Naive thymus-derived CD8-positive, alpha-beta T cell (primary cell): ENCODE results near the gene VPS33B. TPM values are rescaled to one million over a fixed set of nuclear protein-coding genes. Genes with fewer than 3 reads are reported as not detected.
A peak's percentile ranks its signal among the peaks of the same experiment; 100 is the strongest.
"Not testable (repeated sequence)": the region's sequence is repeated elsewhere in the genome, so short reads cannot be mapped to it uniquely, and the experiment has no call there.

Experiments used
- ATAC-seq, 2 donors: fragments of 150-1000 bp; cut with Tn5 transposase in 1 of 2; sonication (Bioruptor Pico), chemical (Tn5 transposase) in 1 of 2; 1 replicate in 1 of 2; 2 replicates in 1 of 2; pipeline ENCODE4 v1.10.0; 2021; ENCODE audit warnings: mild to moderate bottlenecking in 2 of 2, moderate library complexity in 2 of 2
- POLR2A ChIA-PET: fragments of 350-600 bp; sonication (Branson Sonifier 250); formaldehyde crosslinking; loops from one replicate; lab custom pipeline; 2021; ENCODE audit warnings: antibody characterized with exemption; lab: Charles Lee
- DNase-seq, 10 donors: peaks; one replicate each; pipeline versions ENCODE4 v3.0.0 to v3.0.0-alpha.2; 2020 to 2022
- H3K27ac Mint-ChIP-seq, 10 donors: one replicate each; pipeline ENCODE4 v1.8.0; 2020 to 2022; ENCODE audit warnings: mild to moderate bottlenecking in 10 of 10, mixed read lengths in 10 of 10, moderate library complexity in 4 of 10, inconsistent platforms in 1 of 10
- H3K27me3 Mint-ChIP-seq, 5 donors: one replicate each; pipeline ENCODE4 v1.8.0; 2021 to 2022; ENCODE audit warnings: mixed read lengths in 5 of 5
- H3K36me3 Mint-ChIP-seq, 3 donors: one replicate each; pipeline ENCODE4 v1.8.0; 2020 to 2022; ENCODE audit warnings: mixed read lengths in 3 of 3, mild to moderate bottlenecking in 2 of 3, inconsistent platforms in 1 of 3
- H3K4me1 Mint-ChIP-seq, 4 donors: one replicate each; pipeline ENCODE4 v1.8.0; 2021 to 2022; ENCODE audit warnings: mixed read lengths in 4 of 4
- H3K4me3 Mint-ChIP-seq, 10 donors: one replicate each; pipeline ENCODE4 v1.8.0; 2020 to 2022; ENCODE audit warnings: mild to moderate bottlenecking in 10 of 10, mixed read lengths in 10 of 10, moderate library complexity in 6 of 10, inconsistent platforms in 1 of 10
- H3K9me3 Mint-ChIP-seq, 9 donors: one replicate each; pipeline ENCODE4 v1.8.0; 2020 to 2022; ENCODE audit warnings: mixed read lengths in 9 of 9, mild to moderate bottlenecking in 3 of 9, inconsistent platforms in 1 of 9, moderate library complexity in 1 of 9
- polyA plus RNA-seq, 3 donors: library from polyadenylated mRNA; unstranded; fragments of 300-500 nt; fragmentation: Illumina TruSeq; gene quantifications; one replicate each; pipeline ENCODE4 v1.2.3, GENCODE V29; 2021
- total RNA-seq, 8 experiments: library from RNA in 2 of 8; stranded (reverse) in 2 of 8; gene quantifications; one replicate each; pipeline ENCODE4 v1.2.3 and lab custom pipeline; 2021 to 2026

Gene VPS33B
- total and polyA plus RNA-seq, 5 experiments from 2014 or later: 5.3 to 27.1 (median 12.4) TPM

DNA sequence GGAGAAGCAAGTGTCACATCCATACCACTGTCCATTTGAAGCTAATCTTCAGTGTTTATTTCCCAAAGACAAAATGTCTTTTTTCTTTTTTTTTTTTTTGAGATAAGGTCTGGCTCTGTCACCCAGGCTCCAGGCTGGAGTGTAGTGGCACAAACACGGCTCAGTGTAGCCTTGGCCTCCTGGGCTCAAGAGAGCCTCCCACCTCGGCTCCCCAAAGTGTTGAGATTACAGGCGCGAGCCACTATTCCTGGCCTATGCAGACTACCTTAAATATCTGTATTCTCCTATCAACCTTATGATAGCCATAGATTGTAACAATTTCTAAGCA, 27.7 kb upstream of the VPS33B start:
- no peak for DNase-seq
- H3K9me3 Mint-ChIP-seq: peaks cover 0 to 3% (median 0%) of the 10 kb centered on the region in 9 donors
- H3K36me3 Mint-ChIP-seq: no peaks in the 10 kb centered on the region
- POLR2A ChIA-PET: interaction anchor here (0.9 to 1.2 kb wide), 3 partner anchors 93 to 119 kb away, joined by 3 read pairs; partner anchors contain the start of gene RCCD1
- H3K27ac Mint-ChIP-seq: peak overlapping the region in 1 of 10 donors; percentile 63
- peak in 1 of 2 donors; percentile 17 for ATAC-seq
- peaks cover 5 to 36% (median 18%) of the 10 kb centered on the region in 5 donors for H3K27me3 Mint-ChIP-seq
- no peak overlapping the region for H3K4me3 Mint-ChIP-seq
- peaks cover 16 to 30% (median 26%) of the 10 kb centered on the region in 4 donors for H3K4me1 Mint-ChIP-seq

DNA sequence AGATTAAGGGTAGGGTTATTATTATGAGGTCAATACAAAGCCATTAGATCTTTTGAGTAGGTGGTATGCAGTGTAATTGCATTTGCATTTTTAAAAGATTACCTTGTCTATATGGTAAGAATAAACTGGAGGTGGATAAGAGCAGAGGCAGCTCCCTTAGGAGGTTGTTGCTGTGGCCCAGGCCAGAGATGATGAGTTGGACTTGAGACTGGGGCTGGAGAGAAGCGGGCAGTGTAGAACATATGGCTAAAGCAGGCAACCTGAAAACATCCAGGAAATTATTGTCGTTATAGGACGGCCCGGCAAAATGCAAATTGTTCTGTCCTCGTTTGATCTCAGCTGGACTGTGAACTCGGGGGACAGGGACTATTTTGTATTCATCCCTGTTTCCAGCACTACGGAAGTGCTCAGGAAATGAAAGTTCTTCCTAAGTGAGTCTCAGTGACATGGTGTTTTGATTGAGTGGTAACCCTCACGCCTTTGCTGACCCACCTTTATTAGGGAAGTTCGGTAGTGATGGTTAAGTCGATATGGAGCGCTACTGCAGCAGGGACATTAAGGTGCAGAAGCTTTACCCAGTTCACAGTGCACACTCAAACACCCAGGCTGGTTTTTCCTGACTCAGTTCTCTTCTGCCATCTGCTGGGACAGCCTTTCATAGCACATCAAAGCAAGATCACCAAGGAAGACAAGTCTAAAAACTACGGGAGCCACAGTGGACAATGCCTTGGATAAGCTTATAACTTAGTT, 27.2 kb upstream of the VPS33B start:
- ATAC-seq (peak; percentile 69 to 85), DNase-seq (peak in 8 of 10 donors; percentile 14 to 63 (median 41))
- POLR2A ChIA-PET: interaction anchor here (0.9 to 1.2 kb wide), 3 partner anchors 93 to 118 kb away, joined by 3 read pairs; partner anchors contain the start of gene RCCD1
- Mint-ChIP-seq H3K27ac (peak overlapping the region in 4 of 10 donors; percentile 3 to 48 (median 15)), H3K27me3 (peaks cover 3 to 30% (median 13%) of the 10 kb centered on the region in 5 donors), H3K36me3 (no peaks in the 10 kb centered on the region), H3K4me1 (peaks cover 16 to 30% (median 26%) of the 10 kb centered on the region in 4 donors), H3K9me3 (peaks cover 0 to 3% (median 0%) of the 10 kb centered on the region in 9 donors), H3K4me3 (peak overlapping the region in 1 of 10 donors; percentile 14)

DNA sequence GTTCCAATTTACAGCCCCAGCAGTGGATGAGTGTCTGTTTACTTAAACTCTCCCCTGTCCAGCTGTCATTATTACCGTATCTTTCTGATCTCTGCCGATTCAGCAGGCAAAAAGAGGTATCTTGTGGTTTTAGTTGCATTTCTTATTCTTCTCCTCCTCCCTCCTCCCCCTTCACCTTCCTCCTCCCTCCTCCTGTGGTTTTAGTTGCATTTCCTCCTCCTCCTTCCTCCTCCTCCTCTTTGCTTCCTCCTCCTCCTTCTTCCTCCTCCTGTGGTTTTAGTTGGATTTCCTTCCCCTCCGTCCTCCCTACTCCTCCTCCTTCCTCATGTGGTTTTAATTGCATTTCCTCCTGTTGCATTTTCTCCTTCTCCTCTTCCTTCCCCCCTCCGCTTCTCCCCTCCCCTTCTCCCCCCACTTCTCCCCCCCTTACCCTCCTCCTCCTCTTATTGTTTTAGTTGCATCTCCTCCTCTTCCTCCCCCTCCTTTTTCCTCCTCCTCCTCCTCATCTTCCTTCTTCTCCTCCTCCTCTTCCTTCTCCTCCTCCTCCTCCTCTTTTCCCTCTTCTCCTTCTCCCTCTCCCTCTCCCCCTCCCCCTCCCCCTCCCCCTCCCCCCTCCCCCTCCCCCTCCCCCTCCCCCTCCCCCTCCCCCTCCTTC, 25.3 kb upstream of the VPS33B start:
- Mint-ChIP-seq H3K27ac (peak overlapping the region in 5 of 10 donors; percentile 17 to 67 (median 24)), H3K9me3 (peaks cover 0 to 3% (median 0%) of the 10 kb centered on the region in 9 donors), H3K4me3 (peak overlapping the region in 4 of 10 donors; percentile 44 to 59 (median 54)), H3K27me3 (peaks cover 0 to 15% (median 3%) of the 10 kb centered on the region in 5 donors), H3K4me1 (peaks cover 16 to 30% (median 26%) of the 10 kb centered on the region in 4 donors), H3K36me3 (no peaks in the 10 kb centered on the region)
- ATAC-seq: no peak
- DNase-seq: no peak
- POLR2A ChIA-PET: no interaction called here

DNA sequence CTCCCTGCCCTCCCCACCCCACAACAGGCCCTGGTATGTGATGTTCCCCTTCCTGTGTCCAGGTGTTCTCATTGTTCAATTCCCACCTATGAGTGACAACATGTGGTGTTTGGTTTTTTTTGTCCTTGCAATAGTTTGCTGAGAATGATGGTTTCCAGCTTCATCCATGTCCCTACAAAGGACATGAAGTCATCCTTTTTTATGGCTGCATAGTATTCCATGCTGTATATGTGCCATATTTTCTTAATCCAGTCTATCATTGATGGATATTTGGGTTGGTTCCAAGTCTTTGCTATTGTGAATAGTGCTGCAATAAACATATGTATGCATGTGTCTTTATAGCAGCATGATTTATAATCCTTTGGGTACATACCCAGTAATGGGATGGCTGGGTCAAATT, 23.7 kb upstream of the VPS33B start:
- not testable (repeated sequence) for ATAC-seq

DNA sequence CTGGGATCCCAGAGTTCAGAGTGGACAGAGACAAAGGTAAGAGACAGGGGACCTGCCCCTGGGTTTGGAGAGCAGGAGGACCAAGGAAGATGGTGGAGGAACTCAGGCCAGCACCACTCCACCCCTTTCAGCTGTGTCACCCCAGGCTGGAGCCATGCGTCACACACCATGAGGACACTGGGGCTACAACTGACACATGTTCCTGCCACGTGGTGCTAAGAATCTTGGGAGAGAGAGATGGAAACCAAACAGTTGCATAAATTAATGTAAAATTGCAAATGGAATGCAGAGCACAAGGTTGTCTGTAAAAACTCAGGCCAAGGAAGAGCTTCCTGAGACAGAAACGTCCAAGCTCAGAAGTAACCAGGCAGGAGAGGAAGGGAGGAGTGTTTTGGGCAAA, 22.7 kb upstream of the VPS33B start:
- peaks cover 0 to 3% (median 0%) of the 10 kb centered on the region in 9 donors for H3K9me3 Mint-ChIP-seq
- POLR2A ChIA-PET: no interaction called here
- DNase-seq: no peak
- H3K27me3 Mint-ChIP-seq: peaks cover 0 to 2% (median 0%) of the 10 kb centered on the region in 5 donors
- peak overlapping the region in 6 of 10 donors; percentile 7 to 79 (median 30) for H3K27ac Mint-ChIP-seq
- H3K4me1 Mint-ChIP-seq: peaks cover 16 to 29% (median 26%) of the 10 kb centered on the region in 4 donors
- H3K4me3 Mint-ChIP-seq: no peak overlapping the region
- H3K36me3 Mint-ChIP-seq: no peaks in the 10 kb centered on the region
- ATAC-seq: no peak

More for the DNA sequence above, 23.7 kb upstream of the VPS33B start:
- H3K27me3 Mint-ChIP-seq, H3K36me3 Mint-ChIP-seq, H3K27ac Mint-ChIP-seq, H3K9me3 Mint-ChIP-seq, POLR2A ChIA-PET, H3K4me3 Mint-ChIP-seq, DNase-seq: not testable (repeated sequence)
- peaks cover 16 to 30% (median 26%) of the 10 kb centered on the region in 4 donors for H3K4me1 Mint-ChIP-seq

DNA sequence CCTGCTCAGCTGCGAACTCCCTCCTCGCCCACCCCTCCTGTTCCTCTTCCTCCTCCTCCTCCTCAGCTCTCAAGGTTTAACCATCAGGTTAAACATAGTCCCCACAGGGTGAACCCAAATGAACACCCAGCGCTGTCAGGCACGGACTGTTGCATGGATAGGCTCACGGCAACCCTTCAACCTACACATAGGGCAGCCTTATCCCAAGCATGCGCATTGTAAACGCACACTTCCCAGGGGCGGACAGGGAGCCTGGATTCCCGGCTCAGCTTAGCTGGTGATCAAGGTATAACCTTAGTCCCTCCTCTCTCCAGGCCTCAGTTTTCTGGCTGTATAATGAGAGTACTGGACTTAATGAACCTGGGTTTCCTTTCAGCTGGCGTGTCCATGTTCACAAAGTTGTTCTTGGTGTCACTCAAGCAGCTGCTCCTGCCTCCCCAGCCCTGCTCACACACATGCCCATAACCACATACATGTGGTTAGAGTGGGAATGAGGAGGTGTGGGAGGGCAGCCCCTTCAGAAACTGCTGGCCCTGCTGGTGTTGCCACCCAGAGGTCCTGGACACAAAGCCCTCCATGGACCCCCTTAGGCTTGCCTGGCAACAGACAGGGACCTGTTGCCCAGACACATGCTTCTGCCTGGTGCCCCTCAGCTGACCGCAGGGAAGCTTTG, 20.9 kb upstream of the VPS33B start:
- POLR2A ChIA-PET: interaction anchor here (0.6 kb wide), 2 partner anchors 25 to 65 kb away, joined by 3 to 4 read pairs; no protein-coding TSS in a partner anchor
- peaks cover 0 to 6% (median 0%) of the 10 kb centered on the region in 5 donors for H3K27me3 Mint-ChIP-seq
- no peaks in the 10 kb centered on the region for H3K36me3 Mint-ChIP-seq
- H3K4me3 Mint-ChIP-seq: no peak overlapping the region
- peaks cover 0 to 3% (median 0%) of the 10 kb centered on the region in 9 donors for H3K9me3 Mint-ChIP-seq
- H3K27ac Mint-ChIP-seq: no peak overlapping the region
- ATAC-seq (no peak), DNase-seq (no peak)
- H3K4me1 Mint-ChIP-seq: peaks cover 12 to 15% (median 13%) of the 10 kb centered on the region in 4 donors

DNA sequence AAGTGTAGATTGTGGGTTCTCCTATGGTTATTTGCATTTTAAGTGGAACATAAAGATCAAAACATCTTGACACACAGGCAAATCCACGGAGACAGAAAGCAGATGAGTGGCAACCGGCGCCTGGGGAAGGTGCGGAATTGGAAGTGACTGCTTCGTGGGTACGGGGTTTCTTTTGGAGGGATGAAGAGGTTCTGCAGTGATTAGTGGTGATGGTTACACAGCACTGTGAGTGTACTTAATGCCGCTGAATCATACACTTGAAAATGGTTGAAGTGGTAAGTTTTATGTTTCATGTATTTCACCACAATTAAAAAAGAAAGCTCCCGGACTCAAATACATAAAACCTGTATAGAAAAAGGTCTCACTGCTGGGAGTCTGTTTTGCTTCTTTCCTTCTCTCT, 18.5 kb upstream of the VPS33B start:
- Mint-ChIP-seq H3K27me3 (peaks cover 0 to 6% (median 0%) of the 10 kb centered on the region in 5 donors), H3K36me3 (no peaks in the 10 kb centered on the region), H3K9me3 (no peaks in the 10 kb centered on the region), H3K27ac (no peak overlapping the region), H3K4me1 (no peaks in the 10 kb centered on the region), H3K4me3 (no peak overlapping the region)
- no peak for DNase-seq
- POLR2A ChIA-PET: no interaction called here
- ATAC-seq: no peak

DNA sequence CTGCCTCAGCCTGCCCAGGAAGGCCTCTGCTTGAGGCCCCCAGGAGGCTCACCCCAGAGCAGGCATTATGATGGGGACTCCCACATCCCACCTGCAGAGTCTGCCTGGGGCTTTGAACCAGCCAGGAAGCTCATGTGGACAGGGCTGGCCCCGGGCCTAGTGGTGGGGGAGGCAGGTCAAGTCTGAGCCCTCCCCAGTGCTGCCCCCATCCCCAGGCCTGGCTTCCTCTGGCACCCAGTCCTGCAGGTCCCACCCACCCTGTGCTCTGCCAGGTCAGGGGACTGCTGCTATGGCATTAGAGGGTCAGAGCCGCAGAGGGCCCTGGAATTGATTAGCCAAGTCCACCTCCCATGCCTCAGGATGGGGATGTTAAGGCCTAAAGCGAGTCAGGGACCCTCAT, 17.6 kb upstream of the VPS33B start:
- no peaks in the 10 kb centered on the region for H3K9me3 Mint-ChIP-seq
- DNase-seq (no peak), ATAC-seq (no peak)
- no peaks in the 10 kb centered on the region for H3K4me1 Mint-ChIP-seq
- H3K36me3 Mint-ChIP-seq: no peaks in the 10 kb centered on the region
- no peak overlapping the region for H3K27ac Mint-ChIP-seq
- H3K4me3 Mint-ChIP-seq: no peak overlapping the region
- H3K27me3 Mint-ChIP-seq: peaks cover 0 to 6% (median 0%) of the 10 kb centered on the region in 5 donors
- POLR2A ChIA-PET: no interaction called here

DNA sequence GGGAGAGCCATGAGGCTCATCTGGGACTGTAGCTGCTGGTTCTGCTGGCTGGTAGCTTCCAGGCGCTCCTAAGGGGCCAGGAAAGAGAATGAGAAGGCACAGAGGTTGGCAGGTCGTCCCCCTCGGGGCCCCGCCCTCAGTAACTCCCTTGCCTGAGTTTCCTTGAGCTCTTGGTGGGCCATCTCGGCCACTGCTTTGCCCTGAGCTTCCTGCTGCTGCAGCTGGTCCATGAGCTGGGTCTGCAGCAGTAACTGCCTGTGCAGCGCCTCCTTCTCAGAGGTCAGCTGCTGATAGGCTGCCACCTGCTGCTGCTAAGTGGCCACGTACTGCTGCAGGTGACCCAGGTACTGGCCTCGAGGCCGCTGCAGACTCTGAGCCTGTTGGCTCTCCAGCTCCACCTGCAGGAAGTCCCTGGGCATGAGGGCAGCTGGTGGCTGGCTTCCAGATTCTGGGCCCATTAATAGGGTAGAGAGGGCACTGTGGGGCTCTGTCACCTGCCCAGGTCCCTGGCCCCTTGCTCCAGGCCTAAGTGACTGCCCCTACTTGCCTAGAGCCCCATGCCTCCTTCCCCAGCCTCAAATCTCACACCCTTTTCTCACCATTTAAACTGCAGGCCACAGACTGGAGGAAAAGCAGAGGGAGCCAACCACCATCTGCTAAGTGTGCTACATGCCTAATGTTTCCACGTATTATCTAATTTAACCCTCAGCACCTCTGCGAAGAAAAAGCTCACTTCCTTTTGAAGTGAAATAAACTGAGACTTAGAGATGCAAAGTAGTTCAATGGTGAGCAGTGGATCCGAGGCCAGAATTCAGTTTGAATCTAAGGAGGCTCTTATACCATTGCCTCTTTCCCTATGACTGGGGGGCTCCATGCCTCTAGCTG, 10.8 kb upstream of the VPS33B start:
- POLR2A ChIA-PET: interaction anchor here (0.6 to 1.1 kb wide), 3 partner anchors 148 to 1120 kb away, joined by 3 to 4 read pairs (median 4); no protein-coding TSS in a partner anchor
- DNase-seq: peak; percentile 16 to 74 (median 38)
- peak; percentile 57 to 76 for ATAC-seq
- Mint-ChIP-seq H3K36me3 (peaks cover 0 to 3% (median 0%) of the 10 kb centered on the region in 3 donors), H3K4me1 (peaks cover 4 to 9% (median 4%) of the 10 kb centered on the region in 4 donors), H3K4me3 (peak overlapping the region in 1 of 10 donors; percentile 26), H3K27me3 (peaks cover 0 to 3% (median 0%) of the 10 kb centered on the region in 5 donors), H3K9me3 (no peaks in the 10 kb centered on the region), H3K27ac (peak overlapping the region in 1 of 10 donors; percentile 67)

DNA sequence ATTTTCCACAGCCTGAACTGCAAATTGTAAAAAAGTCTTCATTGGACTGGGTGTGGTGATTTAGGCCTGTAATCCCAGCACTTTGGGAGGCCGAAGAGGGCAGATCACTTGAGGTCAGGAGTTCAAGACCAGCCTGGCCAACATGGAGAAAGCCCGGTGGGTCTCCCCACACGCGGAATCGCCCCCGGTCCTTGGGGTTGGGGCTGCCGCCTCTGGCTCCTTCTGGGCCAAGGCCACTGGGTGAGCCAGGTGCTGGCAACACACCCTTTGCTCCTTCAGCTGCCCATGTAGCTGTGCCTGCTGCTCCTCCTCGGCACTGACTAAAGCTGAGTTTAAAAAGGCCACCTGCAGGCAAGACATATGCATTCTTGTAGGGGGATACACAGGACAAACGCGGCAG, 9.4 kb upstream of the VPS33B start:
- Mint-ChIP-seq H3K4me3 (no peak overlapping the region), H3K36me3 (peaks cover 0 to 3% (median 0%) of the 10 kb centered on the region in 3 donors), H3K27ac (peak overlapping the region in 1 of 10 donors; percentile 53), H3K4me1 (peaks cover 4 to 9% (median 4%) of the 10 kb centered on the region in 4 donors), H3K9me3 (no peaks in the 10 kb centered on the region), H3K27me3 (peaks cover 0 to 3% (median 0%) of the 10 kb centered on the region in 5 donors)
- DNase-seq (no peak), ATAC-seq (no peak)
- POLR2A ChIA-PET: no interaction called here

DNA sequence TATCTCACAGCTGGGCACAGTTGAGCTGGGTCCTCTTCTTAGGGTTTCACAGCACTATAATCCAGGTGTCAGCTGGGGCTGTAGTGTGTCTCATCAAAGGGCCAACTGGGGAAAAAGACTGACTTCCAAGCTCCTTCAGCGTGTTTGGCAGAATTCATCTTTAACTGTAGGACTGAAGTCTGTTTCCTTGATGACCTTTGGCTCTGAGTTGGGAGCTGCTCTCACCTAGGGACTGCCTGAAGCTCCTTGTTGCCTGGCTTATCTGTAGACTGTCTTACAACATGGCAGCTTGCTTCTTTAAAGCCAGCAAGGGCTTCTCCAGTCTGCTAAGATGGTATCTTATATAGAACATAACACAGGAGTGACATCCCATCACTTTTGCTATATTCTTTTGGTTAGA, 5.3 kb upstream of the VPS33B start:
- no peak overlapping the region for H3K4me3 Mint-ChIP-seq
- POLR2A ChIA-PET: no interaction called here
- no peak for ATAC-seq
- no peaks in the 10 kb centered on the region for H3K27me3 Mint-ChIP-seq
- peaks cover 0 to 3% (median 0%) of the 10 kb centered on the region in 3 donors for H3K36me3 Mint-ChIP-seq
- H3K9me3 Mint-ChIP-seq: no peaks in the 10 kb centered on the region
- peaks cover 4 to 12% (median 6%) of the 10 kb centered on the region in 4 donors for H3K4me1 Mint-ChIP-seq
- H3K27ac Mint-ChIP-seq: no peak overlapping the region
- DNase-seq: no peak
